ENCODE measurements around the gene ZNF638.
"Not testable (repeated sequence)": the region's sequence is repeated elsewhere in the genome, so short reads cannot be mapped to it uniquely, and the experiment has no call there.

The ZNF638 gene

GRCh38 chr2:71417300-71418202, 86.0 kb downstream of the ZNF638 start:
- DNase-seq: no peak

DNA sequence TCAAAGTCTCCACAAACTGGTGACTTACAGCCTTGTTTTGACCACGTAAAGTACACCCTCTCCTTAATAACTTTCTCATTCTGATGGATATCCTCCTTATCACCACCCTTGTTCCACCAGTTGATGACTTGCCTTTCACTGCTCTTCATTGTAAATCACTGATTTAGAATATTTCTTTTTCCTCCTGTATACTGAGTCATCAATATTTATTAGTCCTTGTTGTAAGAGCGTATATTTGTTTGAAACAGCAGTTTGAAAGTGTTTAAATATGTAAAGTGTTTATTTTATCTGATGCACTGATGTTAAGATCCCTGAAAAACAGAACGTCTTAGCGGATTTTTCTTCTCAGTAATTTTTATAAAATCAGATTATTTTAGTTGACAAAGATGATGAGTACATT, 87.6 kb downstream of the ZNF638 start:
- DNase-seq: no peak

GRCh38 chr2:71419976-71420375, 88.4 kb downstream of the ZNF638 start:
- no peak for DNase-seq

DNA sequence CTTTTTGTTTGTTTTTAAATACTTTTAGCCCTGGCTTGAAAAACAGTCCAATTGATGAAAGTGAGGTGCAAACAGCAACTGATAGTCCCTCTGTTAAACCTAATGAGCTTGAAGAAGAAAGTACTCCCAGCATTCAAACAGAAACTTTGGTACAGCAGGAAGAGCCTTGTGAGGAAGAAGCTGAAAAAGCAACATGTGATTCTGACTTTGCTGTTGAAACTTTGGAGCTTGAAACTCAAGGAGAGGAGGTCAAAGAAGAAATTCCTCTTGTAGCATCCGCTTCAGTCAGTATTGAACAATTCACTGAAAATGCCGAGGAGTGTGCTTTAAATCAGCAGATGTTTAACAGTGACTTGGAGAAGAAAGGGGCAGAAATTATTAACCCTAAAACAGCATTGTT, 91.2 kb downstream of the ZNF638 start:
- no peak for DNase-seq

DNA sequence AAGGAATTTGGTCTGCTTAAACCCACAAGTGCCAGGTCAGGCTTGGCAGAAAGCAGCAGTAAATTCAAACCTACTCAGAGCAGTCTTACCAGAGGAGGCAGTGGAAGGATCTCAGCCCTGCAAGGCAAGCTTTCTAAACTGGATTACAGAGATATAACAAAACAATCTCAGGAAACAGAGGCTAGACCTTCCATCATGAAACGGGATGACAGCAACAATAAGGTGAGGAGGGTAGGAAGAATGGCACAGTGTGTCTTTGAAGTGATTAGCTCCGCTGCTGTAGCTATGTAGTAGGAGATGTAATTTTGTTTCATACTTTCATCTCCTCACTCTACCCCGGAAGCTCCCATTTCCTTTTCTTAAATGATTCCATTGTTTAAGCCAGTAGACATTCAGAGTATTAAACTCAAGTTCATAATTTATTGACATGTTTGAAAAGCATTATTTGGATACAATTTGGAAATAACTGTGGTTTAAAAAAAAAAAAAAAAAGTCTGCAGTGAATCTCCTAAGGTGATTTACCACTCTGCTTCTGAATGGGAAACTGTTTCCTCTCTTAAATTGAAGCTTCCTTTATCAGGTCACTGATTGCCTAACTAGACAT, 92.3 kb downstream of the ZNF638 start:
- no peak for DNase-seq

- no peak for DNase-seq
These were observed 95.1 kb downstream of the ZNF638 start for GRCh38 chr2:71426721-71427120.

DNA sequence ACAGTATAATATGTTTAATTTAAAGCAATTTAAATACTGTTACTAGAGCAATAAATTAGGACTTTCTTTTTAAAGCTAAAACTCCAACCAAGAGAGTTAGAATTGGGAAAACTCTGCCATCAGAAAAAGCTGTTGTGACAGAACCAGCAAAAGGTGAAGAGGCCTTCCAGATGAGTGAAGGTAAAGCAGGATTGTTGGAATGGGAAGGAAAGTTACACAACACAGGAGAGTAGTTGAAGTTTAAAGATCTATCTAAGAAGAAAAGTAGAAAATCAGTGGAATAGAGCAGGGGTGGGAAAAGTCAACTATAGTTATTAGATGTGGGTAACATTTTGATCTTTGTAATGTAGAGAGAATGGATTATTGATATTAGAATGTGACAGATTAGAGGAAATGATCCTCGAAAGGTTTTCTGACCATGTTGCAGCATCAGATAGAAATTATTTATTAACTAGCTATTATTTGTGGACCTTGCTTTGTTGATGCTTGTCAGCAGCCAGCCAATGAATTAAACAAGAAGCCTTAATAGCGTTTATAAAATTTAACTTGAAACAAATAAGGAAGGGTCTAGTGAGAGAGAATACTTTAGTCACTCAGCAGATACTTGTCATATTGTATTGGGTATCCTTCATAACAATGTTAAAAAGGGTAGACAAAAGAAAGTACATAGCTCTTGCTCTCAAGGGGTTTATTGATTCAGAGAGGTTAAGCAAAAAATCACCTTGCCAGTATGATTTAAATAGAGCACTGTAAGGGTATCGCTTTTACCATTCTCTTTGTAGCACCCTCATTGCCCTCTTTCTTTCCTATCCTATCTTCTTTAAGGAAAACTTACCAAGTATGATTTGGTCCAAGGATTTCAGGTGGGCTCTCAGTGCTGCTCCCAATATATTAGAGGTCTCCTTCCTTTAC, 97.1 kb downstream of the ZNF638 start:
- no peak for DNase-seq

DNA sequence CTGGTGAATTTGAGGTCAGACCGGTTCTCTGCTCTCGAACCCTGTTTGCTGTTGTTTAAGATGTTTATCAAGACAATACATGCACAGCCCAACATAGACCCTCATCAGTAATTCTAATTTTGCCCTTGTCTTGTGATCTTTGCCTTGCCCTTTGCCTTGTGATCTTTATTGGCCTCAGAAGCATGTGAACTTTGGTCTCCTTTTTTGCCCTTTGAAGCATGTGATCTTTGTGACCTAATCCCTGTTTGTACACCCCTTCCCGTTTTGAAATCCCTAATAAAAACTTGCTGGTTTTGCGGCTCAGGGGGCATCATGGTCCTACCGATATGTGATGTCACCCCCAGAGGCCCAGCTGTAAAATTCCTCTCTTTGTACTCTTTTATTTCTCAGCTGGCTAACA, 113.6 kb downstream of the ZNF638 start:
- not testable (repeated sequence) for DNase-seq

GRCh38 chr2:71446505-71446904, 114.9 kb downstream of the ZNF638 start:
- DNase-seq: no peak

DNA sequence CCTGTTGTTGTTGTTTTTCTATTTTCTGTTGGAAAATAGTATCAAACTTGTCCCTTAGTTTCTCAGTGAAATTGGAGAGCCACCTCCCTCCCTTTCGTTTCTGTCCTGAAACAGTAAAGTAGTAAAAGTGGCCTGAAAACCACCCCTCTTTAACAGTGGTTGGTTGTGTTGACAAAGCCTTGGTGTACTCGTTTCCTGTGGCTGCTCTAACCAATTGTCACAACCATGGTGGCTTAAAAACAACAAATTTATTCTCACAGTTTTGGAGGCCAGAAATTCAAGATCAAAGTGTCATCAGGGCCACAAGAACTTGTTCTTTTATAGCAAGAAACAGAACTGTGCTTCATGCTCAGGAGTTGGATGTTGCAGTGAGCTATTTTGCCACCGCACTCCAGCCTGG, 117.8 kb downstream of the ZNF638 start:
- DNase-seq: no peak

DNA sequence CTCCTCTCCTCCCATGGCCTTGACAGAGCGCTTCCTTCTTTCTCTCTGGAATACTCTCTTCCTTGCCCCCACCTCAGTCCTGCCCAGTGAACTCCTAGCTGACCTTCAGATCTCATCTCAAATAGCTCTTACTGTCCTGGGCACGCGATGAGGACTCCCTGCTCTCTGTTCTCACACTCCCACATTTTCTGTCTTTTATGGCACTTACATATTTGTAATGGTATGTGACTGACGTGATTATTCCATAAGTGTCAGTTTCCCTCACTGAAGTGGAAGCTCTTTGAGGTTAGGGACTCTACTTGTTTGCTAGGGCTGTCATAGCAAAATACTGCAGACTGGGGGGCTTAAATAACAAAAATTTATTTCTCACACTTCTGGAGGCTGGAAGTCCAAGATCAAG, 120.1 kb downstream of the ZNF638 start:
- DNase-seq: no peak

DNA sequence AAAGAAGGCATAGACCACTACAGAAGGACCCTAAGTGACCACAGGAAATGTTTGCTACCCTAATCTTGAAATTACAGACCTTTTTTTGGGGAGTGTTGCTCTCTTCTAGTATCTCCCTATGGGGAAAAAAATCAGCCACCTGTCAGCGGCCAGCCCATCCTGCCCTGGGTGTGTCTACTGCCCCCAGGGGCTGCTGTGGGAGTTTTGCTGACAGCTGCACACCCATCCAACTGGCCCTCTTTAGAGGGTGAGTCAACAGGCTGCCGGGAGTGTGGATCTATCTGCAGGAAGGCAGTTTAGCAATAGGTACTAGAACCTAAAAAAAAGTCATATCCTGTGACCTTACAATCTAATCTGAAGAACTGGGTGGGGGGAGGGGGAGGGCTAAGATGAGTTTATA, 121.0 kb downstream of the ZNF638 start:
- no peak for DNase-seq

GRCh38 chr2:71453404-71454220, 122.0 kb downstream of the ZNF638 start, which contains the start of gene DYSF:
Gene DYSF, plus strand, starts transcription at chr2:71453561.
- DNase-seq: no peak

- DNase-seq: no peak
These were observed 122.8 kb downstream of the ZNF638 start for GRCh38 chr2:71454221-71455010.

- DNase-seq: no peak
These were observed 123.6 kb downstream of the ZNF638 start for GRCh38 chr2:71455011-71455740.

DNA sequence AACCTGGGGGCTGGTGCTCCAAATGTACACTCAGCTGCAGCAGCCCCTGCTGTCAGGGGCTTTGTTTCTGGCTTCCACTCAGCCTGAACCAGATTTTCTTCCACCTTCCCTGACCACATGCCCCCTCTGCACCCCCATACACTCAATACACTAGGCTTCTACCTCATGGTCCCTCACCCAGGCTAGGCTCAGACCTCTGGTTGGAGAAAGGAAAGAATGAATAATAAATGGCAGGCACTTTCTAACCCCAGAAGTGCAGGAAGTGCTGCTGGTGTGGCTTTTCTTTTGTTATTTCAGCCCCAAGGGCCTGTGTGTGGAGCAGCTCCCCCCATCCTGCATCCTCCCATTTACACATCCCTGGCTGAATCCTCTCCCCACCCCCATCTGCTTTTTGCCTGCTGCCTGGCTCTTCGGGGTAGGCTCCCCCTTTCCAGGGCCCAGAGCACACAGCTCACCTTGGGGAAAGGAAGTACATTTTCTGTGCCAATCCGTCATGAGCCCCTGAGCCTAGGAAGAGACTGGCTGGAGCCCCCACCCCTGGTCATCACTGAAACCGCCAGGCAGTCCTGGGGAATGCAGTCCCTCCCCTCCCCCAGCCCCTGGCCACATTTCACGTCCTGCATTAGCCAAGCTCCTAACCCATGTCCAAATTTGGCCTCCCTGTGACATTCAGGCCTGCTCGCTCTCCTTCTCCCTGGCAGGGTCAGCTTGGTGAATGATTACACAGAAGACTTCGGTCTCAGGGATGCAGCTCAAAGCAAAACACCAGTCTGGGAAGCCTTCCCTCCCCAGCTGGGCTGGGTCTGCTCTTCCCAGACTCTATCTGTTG, 124.4 kb downstream of the ZNF638 start:
- DNase-seq: no peak

DNA sequence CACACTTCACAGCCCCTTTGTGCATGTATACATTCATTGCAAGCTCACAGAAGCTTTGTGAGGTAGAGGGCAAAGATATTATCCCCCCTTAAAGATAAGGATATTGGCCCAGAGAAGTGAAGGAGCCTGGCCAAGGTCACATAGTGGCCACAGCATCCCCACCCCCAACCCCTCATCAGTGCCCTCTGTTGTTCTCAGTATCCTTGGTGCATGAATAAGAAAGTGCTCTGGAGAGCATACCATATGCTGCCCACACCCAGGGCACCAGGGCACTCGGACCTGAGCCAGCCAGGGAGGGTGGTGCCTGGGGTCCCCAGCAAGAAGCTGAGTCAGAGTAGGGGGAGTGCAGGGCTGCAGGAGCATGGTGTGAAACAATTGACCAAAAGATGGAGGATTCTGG, 125.0 kb downstream of the ZNF638 start:
- no peak for DNase-seq

DNA sequence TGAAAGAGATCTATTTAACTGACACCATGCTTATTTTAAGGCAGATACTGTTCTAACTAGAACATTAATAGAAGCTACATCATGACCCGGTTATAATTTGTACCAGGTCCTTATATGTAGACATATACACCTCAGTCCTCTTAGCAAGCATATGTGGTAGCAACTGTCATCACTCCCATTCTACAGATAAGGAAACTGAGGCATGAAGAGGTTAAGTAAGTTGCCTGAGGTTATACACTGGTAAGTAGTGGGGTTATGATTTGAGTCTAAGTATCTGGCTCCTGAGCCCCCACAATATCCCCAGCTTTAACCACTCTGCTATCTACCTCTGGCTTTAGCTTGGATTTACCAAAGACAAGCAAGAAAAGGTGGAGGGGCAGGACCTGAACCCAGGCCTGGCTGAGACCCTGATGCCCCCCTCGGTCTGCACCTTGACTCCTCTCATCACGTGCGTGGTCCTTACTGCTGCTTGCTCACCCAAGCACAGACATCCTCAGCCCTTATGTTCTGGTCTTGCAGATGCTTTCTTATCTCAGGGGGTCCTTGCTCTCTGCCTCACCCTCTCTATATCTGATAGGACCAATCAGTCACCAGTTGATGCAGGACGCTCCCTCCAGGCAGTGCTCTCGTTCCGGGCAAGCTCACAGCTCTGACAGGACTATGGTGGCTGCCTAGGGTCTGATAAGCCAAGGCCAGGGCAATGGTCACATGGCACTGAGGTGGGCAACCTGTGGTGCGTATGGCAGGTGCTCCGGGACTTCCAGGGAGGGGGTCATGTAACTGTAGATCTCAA, 125.7 kb downstream of the ZNF638 start:
- DNase-seq: no peak

- DNase-seq: no peak
These were observed 126.3 kb downstream of the ZNF638 start for GRCh38 chr2:71457923-71458322.
